ENCODE measurements around the gene EIF4G3. TPM values are rescaled to one million over a fixed set of nuclear protein-coding genes. Genes with fewer than 3 reads are reported as not detected.
"Not testable (repeated sequence)": the region's sequence is repeated elsewhere in the genome, so short reads cannot be mapped to it uniquely, and the experiment has no call there.

Gene EIF4G3
- total RNA-seq, 4 donors from 2014 or later: 42.1 to 63.2 (median 43.5) TPM

GRCh38 chr1:21091053-21091690, 85.5 kb downstream of the EIF4G3 start:
- in situ Hi-C loops (cut with MboI; ENCODE audit: low sequenced_read_pairs in 4 of 4); intact Hi-C loops (cut with DNase I; ENCODE audit: low total_unique reads); H3K27me3 ChIP-seq; H3K9me3 ChIP-seq; H3K36me3 ChIP-seq: not testable (repeated sequence)
- H3K4me1 ChIP-seq: peaks cover 22 to 31% of the 10 kb centered on the region in 2 donors
- peak overlapping the region in 1 of 4 donors; percentile 12 for H3K4me3 ChIP-seq
- peak overlapping the region in 3 of 4 donors; percentile 15 to 21 (median 20) for H3K27ac ChIP-seq
- ATAC-seq: peak; percentile 65 to 81
- peak; percentile 12 to 52 for DNase-seq

GRCh38 chr1:21090463-21090862, 86.2 kb downstream of the EIF4G3 start:
- intact Hi-C loops (cut with DNase I; ENCODE audit: low total_unique reads): no loop called here
- TF ChIP-seq CTCF (IDR thresholded peaks at IDR 0.05 in 4 of 5, conservative IDR thresholded peaks at IDR 0.05 in 1 of 5): no peak
- TF ChIP-seq POLR2A (IDR thresholded peaks at IDR 0.05): no peak
- DNase-seq (no peak), ATAC-seq (no peak)
- Histone ChIP-seq H3K9me3 (no peaks in the 10 kb centered on the region), H3K27me3 (no peaks in the 10 kb centered on the region), H3K27ac (peak overlapping the region in 3 of 4 donors; percentile 15 to 21 (median 20)), H3K4me1 (peaks cover 22 to 25% of the 10 kb centered on the region in 2 donors), H3K36me3 (no peaks in the 10 kb centered on the region), H3K4me3 (peak overlapping the region in 1 of 4 donors; percentile 12)
- in situ Hi-C loops (cut with MboI; ENCODE audit: low sequenced_read_pairs in 4 of 4): no loop called here

GRCh38 chr1:21089731-21090130, 87.0 kb downstream of the EIF4G3 start:
- H3K27ac ChIP-seq: no peak overlapping the region
- ATAC-seq (no peak), DNase-seq (no peak)
- intact Hi-C loops (cut with DNase I; ENCODE audit: low total_unique reads): no loop called here
- no peak overlapping the region for H3K4me3 ChIP-seq
- no peaks in the 10 kb centered on the region for H3K9me3 ChIP-seq
- TF ChIP-seq CTCF (IDR thresholded peaks at IDR 0.05 in 4 of 5, conservative IDR thresholded peaks at IDR 0.05 in 1 of 5) (no peak), POLR2A (IDR thresholded peaks at IDR 0.05) (no peak)
- no peaks in the 10 kb centered on the region for H3K36me3 ChIP-seq
- peaks cover 22 to 25% of the 10 kb centered on the region in 2 donors for H3K4me1 ChIP-seq
- no peaks in the 10 kb centered on the region for H3K27me3 ChIP-seq
- in situ Hi-C loops (cut with MboI; ENCODE audit: low sequenced_read_pairs in 4 of 4): no loop called here

GRCh38 chr1:21089299-21089698, 87.4 kb downstream of the EIF4G3 start:
- Histone ChIP-seq H3K36me3 (no peaks in the 10 kb centered on the region), H3K4me3 (no peak overlapping the region), H3K27ac (no peak overlapping the region), H3K9me3 (no peaks in the 10 kb centered on the region), H3K4me1 (peaks cover 22 to 25% of the 10 kb centered on the region in 2 donors), H3K27me3 (no peaks in the 10 kb centered on the region)
- in situ Hi-C loops (cut with MboI; ENCODE audit: low sequenced_read_pairs in 4 of 4): no loop called here
- TF ChIP-seq CTCF (IDR thresholded peaks at IDR 0.05 in 4 of 5, conservative IDR thresholded peaks at IDR 0.05 in 1 of 5) (no peak), POLR2A (IDR thresholded peaks at IDR 0.05) (no peak)
- DNase-seq: no peak
- intact Hi-C loops (cut with DNase I; ENCODE audit: low total_unique reads): no loop called here
- no peak for ATAC-seq

GRCh38 chr1:21084111-21084810, 92.4 kb downstream of the EIF4G3 start:
- in situ Hi-C loops (cut with MboI; ENCODE audit: low sequenced_read_pairs in 4 of 4) (no loop called here), intact Hi-C loops (cut with DNase I; ENCODE audit: low total_unique reads) (no loop called here)
- Histone ChIP-seq H3K4me3 (no peak overlapping the region), H3K36me3 (no peaks in the 10 kb centered on the region), H3K4me1 (peaks cover 3 to 17% of the 10 kb centered on the region in 2 donors), H3K9me3 (no peaks in the 10 kb centered on the region), H3K27ac (peak overlapping the region; percentile 54 to 78 (median 56)), H3K27me3 (no peaks in the 10 kb centered on the region)
- ATAC-seq (no peak), DNase-seq (no peak)
- no peak for TF ChIP-seq CTCF (IDR thresholded peaks at IDR 0.05 in 4 of 5, conservative IDR thresholded peaks at IDR 0.05 in 1 of 5)
- TF ChIP-seq POLR2A (IDR thresholded peaks at IDR 0.05): no peak

Measured in gastrocnemius medialis (tissue), 4 donors.